ENCODE results near the gene NAB1. TPM values are rescaled to one million over a fixed set of nuclear protein-coding genes. Genes with fewer than 3 reads are reported as not detected.
A peak's percentile ranks its signal among the peaks of the same experiment; 100 is the strongest.

NAB1 gene
- polyA plus RNA-seq, 1 of the 3 experiments (the other 2 are of a cell fraction) = 9.7 TPM

DNA sequence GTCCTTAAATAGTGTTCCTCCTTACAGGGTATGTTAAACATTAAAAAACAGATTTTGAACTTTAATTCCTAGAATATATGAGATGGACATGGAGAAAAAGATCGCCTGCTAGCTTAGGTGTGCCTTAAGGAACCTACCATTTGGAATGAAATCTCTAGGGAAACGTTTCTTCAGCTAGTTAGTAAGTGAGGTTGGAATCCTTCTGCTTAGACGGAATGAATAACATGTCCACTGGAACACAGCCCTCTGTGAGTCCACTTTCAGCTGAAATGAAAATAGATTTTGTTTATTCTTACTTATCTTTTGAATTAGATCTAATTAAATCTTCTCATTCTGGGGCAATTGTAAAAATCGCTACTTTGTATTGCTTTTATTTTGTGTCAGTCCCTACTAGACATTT is 28.4 kb downstream of the NAB1 start:
- H3K79me2 ChIP-seq (ENCODE audit: insufficient read depth) = no peaks in the 10 kb centered on the region
- POLR2A ChIA-PET = no interaction called here
- no peaks in the 10 kb centered on the region for H3K9me2 ChIP-seq
- no peak for DNase-seq
- H3K27ac ChIP-seq (ENCODE audit: low read depth in 2 of 2, low read length in 1 of 2) = peak overlapping the region in 1 of 2 experiments; percentile 39; a peak in 1 of 4 replicates
- peaks cover 0 to 22% of the 10 kb centered on the region in 2 experiments; a peak in 2 of 4 replicates for H3K4me1 ChIP-seq (ENCODE audit: control insufficient read depth in 1 of 2, insufficient read depth in 2 of 2, low read depth in 1 of 2, low read length in 1 of 2)
- TF ChIP-seq MEF2A (IDR thresholded peaks at IDR 0.05; ENCODE audit: borderline replicate concordance, low read depth) (no peak), ZBTB33 (IDR thresholded peaks at IDR 0.05; ENCODE audit: borderline replicate concordance, low read depth) (no peak), FOSL2 (IDR thresholded peaks at IDR 0.05; ENCODE audit: borderline replicate concordance, low read depth) (no peak)
- H3F3A ChIP-seq (replicated peaks; ENCODE audit: insufficient read depth) = no peaks in the 10 kb centered on the region
- WGBS (ENCODE audit: low lambda C conversion rate) = 52% methylated on average over 4 of the region's 4 CpGs
- H3K4me2 ChIP-seq = no peak overlapping the region
- H3K36me3 ChIP-seq (replicated peaks in 1 of 2; ENCODE audit: control insufficient read depth in 1 of 2, insufficient read depth in 2 of 2, low read length in 1 of 2) = peaks cover 19 to 43% of the 10 kb centered on the region in 2 experiments
- no peaks in the 10 kb centered on the region for H3K27me3 ChIP-seq (ENCODE audit: insufficient read depth)
- no peaks in the 10 kb centered on the region for H4K20me1 ChIP-seq (ENCODE audit: insufficient read depth)
- H3K9ac ChIP-seq = no peak overlapping the region
- H3K4me3 ChIP-seq (ENCODE audit: low read depth in 2 of 2, low read length in 1 of 2) = no peak overlapping the region
- CTCF ChIA-PET = interaction anchor here (1.4 kb wide), 1 partner anchor 9 kb away, joined by 3 read pairs; no protein-coding TSS in a partner anchor
- H3K9me3 ChIP-seq = no peaks in the 10 kb centered on the region
- H2AFZ ChIP-seq (ENCODE audit: low read depth) = no peak overlapping the region

- Histone ChIP-seq H3K4me1 (ENCODE audit: control insufficient read depth in 1 of 2, insufficient read depth in 2 of 2, low read depth in 1 of 2, low read length in 1 of 2) (peaks cover 0 to 22% of the 10 kb centered on the region in 2 experiments; a peak in 2 of 4 replicates), H4K20me1 (ENCODE audit: insufficient read depth) (no peaks in the 10 kb centered on the region), H3K4me3 (ENCODE audit: low read depth in 2 of 2, low read length in 1 of 2) (no peak overlapping the region), H3K36me3 (replicated peaks in 1 of 2; ENCODE audit: control insufficient read depth in 1 of 2, insufficient read depth in 2 of 2, low read length in 1 of 2) (peaks cover 19 to 37% of the 10 kb centered on the region in 2 experiments), H3K9me2 (no peaks in the 10 kb centered on the region), H3K4me2 (no peak overlapping the region), H3K9me3 (no peaks in the 10 kb centered on the region), H2AFZ (ENCODE audit: low read depth) (no peak overlapping the region), H3F3A (replicated peaks; ENCODE audit: insufficient read depth) (no peaks in the 10 kb centered on the region), H3K27ac (ENCODE audit: low read depth in 2 of 2, low read length in 1 of 2) (no peak overlapping the region), H3K79me2 (ENCODE audit: insufficient read depth) (no peaks in the 10 kb centered on the region), H3K9ac (no peak overlapping the region), H3K27me3 (ENCODE audit: insufficient read depth) (no peaks in the 10 kb centered on the region)
- WGBS (ENCODE audit: low lambda C conversion rate) = 92% methylated on average over 6 of the region's 6 CpGs
- DNase-seq = no peak
- POLR2A ChIA-PET = no interaction called here
- CTCF ChIA-PET = interaction anchor here (0.8 to 1.0 kb wide), 2 partner anchors 24 to 28 kb away, joined by 3 read pairs; no protein-coding TSS in a partner anchor
- no peak for TF ChIP-seq MEF2A (IDR thresholded peaks at IDR 0.05; ENCODE audit: borderline replicate concordance, low read depth)
- TF ChIP-seq IRF3 (IDR thresholded peaks at IDR 0.05; ENCODE audit: low read depth, low read length) = no peak
- TF ChIP-seq, protein P1, sequence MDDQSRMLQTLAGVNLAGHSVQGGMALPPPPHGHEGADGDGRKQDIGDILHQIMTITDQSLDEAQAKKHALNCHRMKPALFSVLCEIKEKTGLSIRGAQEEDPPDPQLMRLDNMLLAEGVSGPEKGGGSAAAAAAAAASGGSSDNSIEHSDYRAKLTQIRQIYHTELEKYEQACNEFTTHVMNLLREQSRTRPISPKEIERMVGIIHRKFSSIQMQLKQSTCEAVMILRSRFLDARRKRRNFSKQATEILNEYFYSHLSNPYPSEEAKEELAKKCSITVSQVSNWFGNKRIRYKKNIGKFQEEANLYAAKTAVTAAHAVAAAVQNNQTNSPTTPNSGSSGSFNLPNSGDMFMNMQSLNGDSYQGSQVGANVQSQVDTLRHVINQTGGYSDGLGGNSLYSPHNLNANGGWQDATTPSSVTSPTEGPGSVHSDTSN (IDR thresholded peaks at IDR 0.05) = no peak
- no peak for TF ChIP-seq REST (IDR thresholded peaks at IDR 0.05; ENCODE audit: low read depth, low read length)
- no peak for TF ChIP-seq EP300 (IDR thresholded peaks at IDR 0.05; ENCODE audit: borderline replicate concordance in 1 of 2, low read depth in 1 of 2, low read length in 1 of 2)
- TF ChIP-seq FOXJ3 (CRISPR knock-in tag; IDR thresholded peaks at IDR 0.05) = no peak
- no peak for TF ChIP-seq SMC3 (IDR thresholded peaks at IDR 0.05; ENCODE audit: low read depth, low read length)
- no peak for TF ChIP-seq JUND (IDR thresholded peaks at IDR 0.05)
- TF ChIP-seq EZH2phosphoT487 (IDR thresholded peaks at IDR 0.05; ENCODE audit: borderline replicate concordance, low read depth) = no peak
- no peak for TF ChIP-seq RCOR1 (IDR thresholded peaks at IDR 0.05; ENCODE audit: low read length)
- TF ChIP-seq MXI1 (IDR thresholded peaks at IDR 0.05; ENCODE audit: low read depth, low read length) = no peak
- no peak for TF ChIP-seq TEAD4 (IDR thresholded peaks at IDR 0.05; ENCODE audit: borderline replicate concordance, insufficient read depth)
- no peak for TF ChIP-seq FOXM1 (IDR thresholded peaks at IDR 0.05; ENCODE audit: low read depth)
- TF ChIP-seq RXRA (IDR thresholded peaks at IDR 0.05; ENCODE audit: borderline replicate concordance, low read depth) = no peak
- no peak for TF ChIP-seq NFIC (IDR thresholded peaks at IDR 0.05; ENCODE audit: borderline replicate concordance)
Measured at GRCh38 chr2:190678444-190679162, 29.7 kb downstream of the NAB1 start.

All from SK-N-SH (cell line).